Spleen (tissue), 7 donors: ENCODE data around the gene ASPG.

Experiments
- POLR2AphosphoS5 ChIP-seq, 3 donors: sonication (generic); formaldehyde crosslinking; IDR thresholded peaks; one replicate each; pipeline ENCODE4 v1.5.1; 2017; ENCODE audit warnings: antibody characterized with exemption in 3 of 3
- TF ChIP-seq, protein P1 (sequence below), 11 experiments: fragments of 200-600 bp in 7 of 11; fragments of 450-650 bp in 4 of 11; sonication (generic) in 4 of 11; IDR thresholded peaks in 8 of 11; conservative IDR thresholded peaks in 3 of 11; 1 replicate in 7 of 11; 2 replicates in 4 of 11; pipeline versions ENCODE4 v1.4.0 to v1.8.0; 2016 to 2021; ENCODE audit warnings: antibody characterized with exemption in 11 of 11, inconsistent platforms in 4 of 11, mild to moderate bottlenecking in 1 of 11
- donor health status: DM: no; HTN: no; CAD: no; lungs with moderate emphysema.
- donor health status: DM: no; HTN: no; CAD: no.
- donor health status: DM: no; HTN: no; CAD: no.

DNA sequence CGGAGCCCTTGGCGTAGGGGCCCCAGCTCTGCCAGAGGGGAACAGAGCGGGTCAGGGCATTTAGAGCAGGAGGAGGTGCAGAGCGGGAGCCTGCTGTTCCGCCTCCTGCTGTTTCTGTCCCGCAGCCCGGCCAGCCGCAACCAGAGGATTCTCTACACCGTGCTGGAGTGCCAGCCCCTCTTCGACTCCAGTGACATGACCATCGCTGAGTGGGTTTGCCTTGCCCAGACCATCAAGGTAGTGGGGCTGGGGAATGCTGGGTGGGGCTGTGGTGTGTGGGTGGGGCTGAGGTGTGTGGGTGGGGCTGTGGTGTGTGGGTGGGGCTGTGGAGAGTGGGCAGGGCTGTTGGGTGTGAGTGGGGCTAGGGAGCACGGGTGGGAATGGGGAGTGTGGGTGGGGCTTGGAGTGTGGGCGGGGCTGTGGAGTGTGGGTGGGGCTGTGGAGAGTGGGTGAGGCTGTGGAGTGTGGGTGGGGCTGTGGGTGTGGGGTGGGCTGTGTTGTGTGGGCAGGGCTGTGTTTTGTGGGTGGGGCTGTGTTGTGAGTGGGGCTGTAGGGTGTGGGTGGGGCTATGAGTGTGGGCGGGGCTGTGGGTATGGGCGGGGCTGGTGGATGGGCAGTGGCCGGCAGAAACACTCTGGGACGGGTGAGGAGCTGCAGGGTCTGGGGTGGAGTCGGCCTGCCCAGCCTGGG, 8.0 kb downstream of the ASPG start:
- TF ChIP-seq POLR2AphosphoS5 (IDR thresholded peaks at IDR 0.05) = no peak
- TF ChIP-seq, protein P1, sequence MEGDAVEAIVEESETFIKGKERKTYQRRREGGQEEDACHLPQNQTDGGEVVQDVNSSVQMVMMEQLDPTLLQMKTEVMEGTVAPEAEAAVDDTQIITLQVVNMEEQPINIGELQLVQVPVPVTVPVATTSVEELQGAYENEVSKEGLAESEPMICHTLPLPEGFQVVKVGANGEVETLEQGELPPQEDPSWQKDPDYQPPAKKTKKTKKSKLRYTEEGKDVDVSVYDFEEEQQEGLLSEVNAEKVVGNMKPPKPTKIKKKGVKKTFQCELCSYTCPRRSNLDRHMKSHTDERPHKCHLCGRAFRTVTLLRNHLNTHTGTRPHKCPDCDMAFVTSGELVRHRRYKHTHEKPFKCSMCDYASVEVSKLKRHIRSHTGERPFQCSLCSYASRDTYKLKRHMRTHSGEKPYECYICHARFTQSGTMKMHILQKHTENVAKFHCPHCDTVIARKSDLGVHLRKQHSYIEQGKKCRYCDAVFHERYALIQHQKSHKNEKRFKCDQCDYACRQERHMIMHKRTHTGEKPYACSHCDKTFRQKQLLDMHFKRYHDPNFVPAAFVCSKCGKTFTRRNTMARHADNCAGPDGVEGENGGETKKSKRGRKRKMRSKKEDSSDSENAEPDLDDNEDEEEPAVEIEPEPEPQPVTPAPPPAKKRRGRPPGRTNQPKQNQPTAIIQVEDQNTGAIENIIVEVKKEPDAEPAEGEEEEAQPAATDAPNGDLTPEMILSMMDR (IDR thresholded peaks at IDR 0.05 in 8 of 11, conservative IDR thresholded peaks at IDR 0.05 in 3 of 11) = no peak
